ENCODE results near the gene GATAD2A.
"Not testable (repeated sequence)": the region's sequence is repeated elsewhere in the genome, so short reads cannot be mapped to it uniquely, and the experiment has no call there.

The GATAD2A gene, protein sequence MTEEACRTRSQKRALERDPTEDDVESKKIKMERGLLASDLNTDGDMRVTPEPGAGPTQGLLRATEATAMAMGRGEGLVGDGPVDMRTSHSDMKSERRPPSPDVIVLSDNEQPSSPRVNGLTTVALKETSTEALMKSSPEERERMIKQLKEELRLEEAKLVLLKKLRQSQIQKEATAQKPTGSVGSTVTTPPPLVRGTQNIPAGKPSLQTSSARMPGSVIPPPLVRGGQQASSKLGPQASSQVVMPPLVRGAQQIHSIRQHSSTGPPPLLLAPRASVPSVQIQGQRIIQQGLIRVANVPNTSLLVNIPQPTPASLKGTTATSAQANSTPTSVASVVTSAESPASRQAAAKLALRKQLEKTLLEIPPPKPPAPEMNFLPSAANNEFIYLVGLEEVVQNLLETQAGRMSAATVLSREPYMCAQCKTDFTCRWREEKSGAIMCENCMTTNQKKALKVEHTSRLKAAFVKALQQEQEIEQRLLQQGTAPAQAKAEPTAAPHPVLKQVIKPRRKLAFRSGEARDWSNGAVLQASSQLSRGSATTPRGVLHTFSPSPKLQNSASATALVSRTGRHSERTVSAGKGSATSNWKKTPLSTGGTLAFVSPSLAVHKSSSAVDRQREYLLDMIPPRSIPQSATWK

DNA sequence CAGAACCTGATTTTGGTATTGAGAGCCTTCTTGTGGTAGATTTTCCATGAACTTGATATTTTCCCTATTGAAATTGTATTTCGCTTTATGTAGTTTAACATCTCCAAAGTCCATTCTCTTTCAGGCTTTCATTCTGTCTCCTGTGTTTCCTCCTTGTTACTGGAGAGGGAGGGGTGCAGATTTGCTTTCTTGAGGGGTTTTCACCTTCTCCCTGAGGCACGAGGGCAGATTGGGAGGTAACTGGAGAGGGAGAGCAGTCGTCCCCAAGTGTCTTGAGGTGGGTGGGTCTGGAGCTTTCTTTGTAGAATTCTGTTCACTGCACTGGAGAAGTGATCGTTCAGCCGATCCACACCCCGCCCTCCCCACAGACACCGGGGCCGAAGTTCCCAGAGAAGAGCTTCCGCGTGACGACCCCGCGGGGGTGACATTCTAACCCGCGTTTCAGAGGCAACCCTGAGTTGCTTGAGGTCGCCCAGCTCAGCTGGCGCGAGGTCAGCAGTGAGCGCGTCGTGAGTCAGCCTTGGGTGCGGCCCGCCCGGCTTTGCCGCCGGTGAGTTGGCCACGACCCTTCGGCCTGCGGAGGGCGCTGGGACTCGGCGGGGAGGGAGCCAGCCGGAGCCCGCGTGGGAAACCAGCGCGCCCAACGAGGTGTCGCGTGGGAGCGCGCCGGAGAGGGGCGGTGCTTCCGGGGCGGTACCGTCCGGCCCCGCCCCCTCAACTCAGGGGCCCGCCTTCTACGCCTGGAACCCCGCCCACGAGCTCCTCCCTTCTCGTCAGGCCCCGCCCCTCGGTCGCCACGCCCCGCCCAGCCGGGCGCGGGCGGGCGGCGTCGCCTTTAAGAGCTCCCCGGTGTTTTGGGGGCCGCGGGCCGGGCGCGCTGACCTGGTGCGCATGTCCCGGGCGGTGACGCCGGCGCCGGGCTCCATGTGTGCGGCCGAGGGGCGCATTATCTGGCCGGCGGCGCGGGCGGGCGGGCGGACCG, at the start of gene GATAD2A:
TSS of gene GATAD2A (plus strand) at position 797 of the 982 bp plus-strand sequence. CDS start 59,671 bp downstream, outside the sequence.
- DNase-seq (ENCODE audit: low read depth in 2 of 2) = peak; percentile 83 to 87

DNA sequence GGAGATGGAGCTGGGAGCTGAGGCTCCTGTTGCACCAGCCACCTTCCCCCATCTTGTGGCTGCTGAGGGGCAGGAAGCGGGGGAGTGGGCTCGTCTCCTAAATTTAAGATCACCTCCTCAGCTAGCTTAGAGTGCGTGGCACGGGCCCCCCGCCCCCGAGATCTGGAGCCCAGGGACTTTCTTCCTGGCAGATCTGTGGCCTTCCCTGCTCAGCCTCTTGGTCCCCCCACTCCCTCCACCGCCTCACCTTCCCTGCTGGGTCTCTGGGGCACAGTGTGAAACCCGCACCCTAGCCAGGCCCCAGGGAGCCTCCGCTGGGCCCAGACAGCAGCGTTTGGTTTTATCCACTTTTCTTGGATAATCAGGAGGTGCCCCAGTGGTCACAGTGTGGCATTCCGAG, 49.0 kb upstream of the GATAD2A start:
- DNase-seq (ENCODE audit: low read depth in 2 of 2) = no peak

DNA sequence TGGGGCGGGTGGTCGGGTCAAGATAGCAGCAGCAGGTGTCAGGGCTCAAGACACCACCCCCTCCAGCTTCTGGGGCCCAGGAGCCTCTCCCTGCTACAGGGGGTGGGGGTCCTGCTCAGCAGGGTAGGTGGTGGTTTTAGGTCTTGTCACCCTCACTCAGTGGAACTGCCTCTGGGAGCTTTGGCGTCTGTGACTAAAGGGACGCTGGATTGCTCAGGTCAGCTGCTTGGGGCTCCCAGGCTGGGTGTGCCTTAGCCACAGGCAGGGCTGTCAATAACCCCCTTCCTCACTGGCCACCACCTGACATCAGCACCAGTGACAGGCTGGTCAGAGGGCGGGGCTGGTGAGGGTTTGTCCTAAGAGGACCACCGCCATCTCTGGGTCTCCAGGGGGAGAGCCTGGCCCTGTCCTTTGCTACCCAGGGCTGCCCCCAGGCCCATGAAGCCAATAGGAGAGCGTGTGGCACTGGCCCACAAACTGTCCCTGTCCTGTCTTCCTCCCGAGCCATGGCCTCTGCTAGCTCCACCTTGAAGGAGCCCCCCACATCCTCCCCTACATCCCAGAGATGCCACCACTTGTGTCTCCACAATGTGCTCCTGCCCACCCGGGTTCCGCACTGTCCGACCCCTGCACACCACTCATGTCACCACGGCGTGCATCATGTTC, 48.4 kb upstream of the GATAD2A start:
- DNase-seq (ENCODE audit: low read depth in 2 of 2) = no peak

DNA sequence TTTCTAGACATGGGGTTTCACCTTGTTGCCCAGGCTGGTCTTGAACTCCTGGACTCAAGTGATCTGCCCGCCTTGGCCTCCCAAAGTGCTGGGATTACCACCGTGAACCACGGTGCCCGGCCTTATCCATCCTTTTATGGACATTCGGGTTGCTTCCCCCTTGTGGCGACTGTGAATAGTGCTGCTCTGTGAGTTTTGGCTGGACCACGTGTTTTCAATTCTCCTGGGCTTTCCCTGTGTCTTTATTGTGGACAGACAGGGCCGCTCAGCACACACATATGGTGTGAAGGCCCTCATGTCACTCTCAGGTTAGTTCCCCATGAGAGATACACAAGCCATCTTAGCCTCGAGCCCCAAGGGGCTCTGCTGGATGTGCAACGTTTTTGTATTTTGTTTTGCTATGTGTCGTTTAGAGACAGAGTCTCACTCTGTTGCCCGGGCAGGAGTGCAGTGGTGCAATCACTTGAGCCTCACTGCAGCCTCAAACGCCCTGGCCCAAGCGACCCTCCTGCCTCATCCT, 44.3 kb upstream of the GATAD2A start:
- peak; percentile 57 to 63 for DNase-seq (ENCODE audit: low read depth in 2 of 2)

DNA sequence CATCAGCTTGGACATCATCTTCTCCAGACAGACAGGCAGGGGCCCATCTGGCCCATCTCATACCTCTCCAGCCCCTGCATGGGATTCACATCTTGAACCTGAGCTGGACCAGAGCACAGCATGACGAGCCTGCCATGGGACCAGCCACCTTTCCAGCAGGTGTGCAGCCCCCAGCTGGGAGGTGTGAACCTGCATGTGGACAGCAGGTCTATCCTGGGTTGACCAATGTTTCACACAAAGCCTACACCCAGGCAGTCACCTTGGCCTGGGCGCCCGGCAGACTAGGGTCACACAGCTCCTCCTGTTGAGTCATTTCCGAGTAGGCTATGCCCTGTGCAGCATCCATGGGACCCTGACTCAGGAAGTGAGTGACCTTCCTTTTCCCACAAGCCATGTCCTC, 43.4 kb upstream of the GATAD2A start:
- no peak for DNase-seq (ENCODE audit: low read depth in 2 of 2)

DNA sequence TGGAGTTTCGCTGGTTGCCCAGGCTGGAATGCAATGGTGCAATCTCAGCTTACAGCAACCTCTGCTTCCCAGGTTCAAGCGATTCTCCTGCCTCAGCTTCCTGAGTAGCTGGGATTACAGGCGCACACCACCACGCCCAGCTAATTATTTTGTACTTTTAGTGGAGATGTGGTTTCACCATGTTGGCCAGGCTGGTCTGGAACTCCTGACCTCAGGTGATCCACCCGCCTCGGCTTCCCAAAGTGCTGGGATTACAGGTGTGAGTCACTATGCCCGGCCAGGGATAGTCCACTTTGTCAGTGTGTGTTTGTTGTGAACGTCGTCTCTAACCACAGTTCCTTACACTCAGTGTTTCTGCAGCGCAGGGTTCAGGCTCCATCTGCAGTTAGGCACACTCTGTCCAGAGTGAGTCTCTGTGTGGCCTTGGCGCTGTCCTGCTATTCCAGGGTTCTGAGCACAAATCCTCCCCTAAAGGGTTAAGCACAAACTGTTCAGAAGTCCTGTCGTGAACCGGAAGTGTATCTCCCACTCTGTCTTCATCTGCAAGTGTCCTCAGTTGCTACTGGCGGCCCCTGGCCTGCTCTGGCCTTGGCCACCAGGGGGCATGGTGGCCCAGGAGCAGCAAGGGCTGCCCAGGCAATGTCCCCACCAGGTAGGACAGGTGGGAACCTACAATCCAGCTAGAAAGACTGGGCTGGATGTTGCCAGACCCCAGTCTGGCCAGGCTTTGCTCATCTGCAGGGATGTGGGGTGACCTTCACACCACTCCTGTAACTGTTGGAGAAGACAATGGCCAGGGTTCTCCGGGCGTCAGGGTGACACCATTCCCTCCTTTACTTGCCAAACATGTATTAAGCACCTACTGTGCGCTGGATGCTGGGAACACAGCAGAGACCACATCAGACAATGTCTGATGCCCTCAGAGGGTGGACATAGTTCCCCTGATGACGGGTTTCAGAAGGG, 38.8 kb upstream of the GATAD2A start:
- DNase-seq (ENCODE audit: low read depth in 2 of 2) = peak; percentile 66 to 70

DNA sequence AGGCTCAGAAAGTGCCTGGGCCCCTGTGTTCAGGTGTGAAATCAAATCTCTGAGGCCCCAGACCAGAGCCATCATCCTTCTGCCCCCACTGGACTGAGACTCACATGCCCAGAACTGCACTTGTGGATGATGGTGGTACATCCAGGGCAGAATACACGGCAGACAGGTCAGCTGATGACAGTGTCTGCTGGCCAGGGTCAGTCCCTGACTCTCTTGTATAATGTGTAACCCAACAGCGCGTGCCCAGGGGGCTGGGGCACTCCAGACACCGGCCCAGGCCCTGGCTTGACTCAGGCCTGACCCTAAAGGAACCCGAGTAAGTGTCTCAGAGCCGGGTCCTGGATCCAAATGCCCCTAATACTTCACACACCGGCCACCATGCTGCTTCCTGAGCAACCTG, 37.4 kb upstream of the GATAD2A start:
- DNase-seq (ENCODE audit: low read depth in 2 of 2) = no peak

DNA sequence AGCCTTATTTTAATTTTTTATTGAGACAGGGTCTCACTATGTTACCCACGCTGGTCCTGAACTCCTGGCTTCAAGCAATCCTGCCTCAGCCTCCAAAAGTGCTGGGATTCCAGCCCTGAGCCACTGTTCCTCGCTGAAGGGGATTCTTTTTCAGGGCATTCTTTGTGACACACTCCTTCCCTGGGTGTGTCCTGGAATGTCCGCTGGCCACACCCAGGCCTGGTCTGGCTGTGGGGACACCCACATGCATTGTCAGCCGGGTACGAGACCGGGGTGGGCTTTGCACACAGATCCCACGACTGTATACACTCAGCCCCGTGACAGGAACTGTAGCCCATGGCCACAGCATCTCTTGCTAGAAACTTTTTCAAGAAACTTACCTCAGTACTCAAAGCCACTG, 34.4 kb upstream of the GATAD2A start:
- no peak for DNase-seq (ENCODE audit: low read depth in 2 of 2)

DNA sequence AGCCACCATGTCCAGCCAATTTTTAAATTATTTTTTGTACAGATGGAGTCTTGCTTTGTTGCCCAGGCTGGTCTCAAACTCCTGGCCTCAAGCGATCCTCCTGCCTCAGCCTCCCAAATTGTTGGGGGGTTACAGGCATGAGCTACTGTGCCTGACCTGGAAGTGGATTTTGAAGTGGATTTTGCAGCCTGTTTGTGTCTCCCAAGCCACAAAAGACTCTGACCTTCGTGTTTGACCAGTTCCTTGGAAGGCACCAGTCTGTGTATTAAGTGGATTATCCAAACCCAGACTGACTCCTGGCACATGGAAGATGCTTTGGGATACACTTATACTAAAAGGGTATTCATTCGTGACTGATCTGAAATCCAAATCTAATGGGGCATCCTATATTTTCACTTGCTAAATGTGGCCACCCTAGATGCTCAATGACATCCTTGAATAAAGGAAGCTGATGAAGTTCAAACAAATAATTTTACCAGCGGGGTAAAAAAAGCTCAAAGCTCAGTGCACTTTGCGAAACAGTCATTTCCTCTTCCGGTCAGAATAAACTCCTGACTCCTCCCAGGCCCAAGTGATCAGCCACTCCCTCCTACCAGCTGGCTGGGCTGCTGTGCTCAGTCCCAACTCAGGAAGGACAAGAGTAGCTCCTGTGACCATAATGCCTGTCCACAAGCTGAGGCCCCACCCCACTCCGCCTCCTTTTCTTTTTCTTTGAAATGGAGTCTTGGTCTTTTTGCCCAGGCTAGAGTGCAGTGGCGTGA, 32.6 kb upstream of the GATAD2A start:
- peak in 1 of 2 donors; percentile 19 for DNase-seq (ENCODE audit: low read depth in 2 of 2)

DNA sequence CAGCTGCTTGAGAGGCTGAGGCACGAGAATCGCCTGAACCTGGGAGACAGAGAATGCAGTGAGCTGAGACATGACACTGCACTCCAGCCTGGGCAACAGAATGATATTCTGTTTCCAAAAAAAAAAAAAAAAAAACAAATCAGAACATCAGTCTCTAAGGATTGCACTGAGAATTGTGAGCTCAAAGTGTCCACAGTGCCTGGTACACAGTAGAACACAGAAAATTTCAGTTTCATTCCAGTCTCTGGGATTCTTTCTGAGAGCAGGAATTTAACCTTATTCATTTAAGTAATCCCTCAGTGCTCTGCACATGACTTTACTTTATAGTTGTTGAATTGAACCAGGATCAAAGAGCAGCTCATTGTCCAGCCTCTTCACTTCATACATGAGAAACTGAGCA, 25.9 kb upstream of the GATAD2A start:
- DNase-seq (ENCODE audit: low read depth in 2 of 2) = no peak

DNA sequence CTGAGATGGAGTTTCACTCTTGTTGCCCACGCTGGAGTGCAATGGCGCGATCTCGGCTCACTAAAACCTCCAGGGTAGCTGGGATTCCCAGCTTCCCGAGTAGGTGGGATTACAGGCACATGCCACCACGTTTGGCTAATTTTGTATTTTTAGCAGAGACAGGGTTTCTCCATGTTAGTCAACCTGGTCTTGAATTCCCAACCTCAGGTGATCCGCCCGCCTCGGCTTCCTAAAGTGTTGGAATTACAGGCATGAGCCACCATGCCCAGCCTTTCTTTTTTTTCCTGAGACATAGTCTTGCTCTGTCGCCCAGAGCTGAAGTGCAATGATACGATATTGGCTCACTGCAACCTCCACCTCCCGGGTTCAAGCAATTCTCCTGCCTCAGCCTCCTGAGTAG, 25.2 kb upstream of the GATAD2A start:
- not testable (repeated sequence) for DNase-seq (ENCODE audit: low read depth in 2 of 2)

DNA sequence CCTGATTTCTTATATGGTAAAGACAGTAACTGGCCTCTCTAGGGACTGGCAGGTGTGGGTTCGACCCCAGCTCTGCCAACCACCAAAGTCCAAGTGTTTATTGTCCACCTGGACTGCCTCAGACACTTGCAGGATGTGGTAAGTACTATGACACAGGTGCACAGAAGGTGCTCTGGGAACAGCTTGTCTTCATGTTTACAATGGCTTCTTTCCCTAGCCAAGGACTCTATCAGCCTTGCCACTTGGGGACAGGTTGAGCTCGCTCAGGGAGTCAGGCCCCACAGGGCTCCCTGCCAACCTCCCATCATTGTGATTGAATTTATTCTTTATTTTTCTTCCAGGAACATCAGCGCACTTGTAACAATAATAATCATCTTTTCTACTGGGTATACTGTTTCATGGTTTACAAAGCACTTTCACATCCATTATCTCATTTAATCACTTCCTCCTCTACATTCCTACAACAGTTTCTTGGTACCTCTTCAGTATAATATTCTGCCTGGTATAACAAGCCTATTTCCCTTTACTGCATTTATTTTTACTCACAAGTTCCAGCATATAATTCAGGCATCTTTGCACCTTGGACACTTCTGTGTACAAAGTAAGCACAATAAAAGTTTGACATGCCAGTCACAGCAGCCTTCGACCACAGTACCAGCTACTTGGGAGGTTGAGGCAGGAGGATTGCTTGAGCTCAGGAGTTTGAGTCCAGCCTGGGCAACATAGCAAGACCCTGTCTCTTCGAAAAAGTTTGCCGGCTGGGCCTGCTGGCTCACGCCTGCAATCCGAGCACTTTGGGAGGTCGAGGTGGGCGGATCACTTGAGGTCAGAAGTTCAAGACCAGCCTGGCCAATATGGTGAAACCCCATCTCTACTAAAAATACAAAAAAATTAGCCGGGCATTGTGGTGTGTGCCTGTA, 24.2 kb upstream of the GATAD2A start:
- DNase-seq (ENCODE audit: low read depth in 2 of 2) = no peak

DNA sequence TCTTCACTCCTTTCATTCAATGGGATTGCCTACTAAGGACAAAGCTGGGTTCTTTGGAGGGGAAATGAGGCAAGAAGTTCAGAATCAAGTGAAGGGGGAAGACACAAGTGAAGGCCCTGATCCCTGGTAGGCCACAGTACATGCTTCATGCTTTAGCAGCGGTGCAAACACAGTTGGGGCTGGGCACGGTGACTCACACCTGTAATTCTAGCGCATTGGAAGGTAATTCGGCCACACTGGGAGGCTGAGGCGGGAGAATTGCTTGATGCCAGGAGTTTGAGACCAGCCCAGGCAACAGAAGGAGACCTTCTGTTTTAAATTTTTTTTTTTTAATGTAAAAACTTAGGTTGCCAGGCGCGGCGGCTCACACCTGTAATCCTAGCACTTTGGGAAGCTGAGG, 23.4 kb upstream of the GATAD2A start:
- DNase-seq (ENCODE audit: low read depth in 2 of 2) = no peak

DNA sequence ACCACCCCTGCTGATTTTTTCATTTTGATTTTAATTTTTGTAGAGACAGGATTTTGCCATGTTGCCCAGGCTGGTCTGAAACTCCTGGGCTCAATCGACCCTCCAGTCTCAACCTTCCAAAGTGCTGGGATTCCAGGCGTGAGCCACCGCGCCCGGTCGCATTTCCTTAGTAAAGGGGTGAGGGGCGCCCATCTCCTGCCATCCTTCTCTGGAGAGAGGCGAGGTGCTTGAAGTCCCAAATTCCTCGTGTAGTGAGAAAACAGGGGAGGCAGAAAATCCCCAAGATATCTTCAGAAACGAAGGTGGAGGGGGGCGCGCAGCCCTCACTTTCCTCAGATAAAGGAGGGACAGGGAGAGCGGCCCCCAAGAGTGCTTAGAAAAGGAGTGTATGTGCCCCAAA, 21.0 kb upstream of the GATAD2A start:
- DNase-seq (ENCODE audit: low read depth in 2 of 2) = no peak

DNA sequence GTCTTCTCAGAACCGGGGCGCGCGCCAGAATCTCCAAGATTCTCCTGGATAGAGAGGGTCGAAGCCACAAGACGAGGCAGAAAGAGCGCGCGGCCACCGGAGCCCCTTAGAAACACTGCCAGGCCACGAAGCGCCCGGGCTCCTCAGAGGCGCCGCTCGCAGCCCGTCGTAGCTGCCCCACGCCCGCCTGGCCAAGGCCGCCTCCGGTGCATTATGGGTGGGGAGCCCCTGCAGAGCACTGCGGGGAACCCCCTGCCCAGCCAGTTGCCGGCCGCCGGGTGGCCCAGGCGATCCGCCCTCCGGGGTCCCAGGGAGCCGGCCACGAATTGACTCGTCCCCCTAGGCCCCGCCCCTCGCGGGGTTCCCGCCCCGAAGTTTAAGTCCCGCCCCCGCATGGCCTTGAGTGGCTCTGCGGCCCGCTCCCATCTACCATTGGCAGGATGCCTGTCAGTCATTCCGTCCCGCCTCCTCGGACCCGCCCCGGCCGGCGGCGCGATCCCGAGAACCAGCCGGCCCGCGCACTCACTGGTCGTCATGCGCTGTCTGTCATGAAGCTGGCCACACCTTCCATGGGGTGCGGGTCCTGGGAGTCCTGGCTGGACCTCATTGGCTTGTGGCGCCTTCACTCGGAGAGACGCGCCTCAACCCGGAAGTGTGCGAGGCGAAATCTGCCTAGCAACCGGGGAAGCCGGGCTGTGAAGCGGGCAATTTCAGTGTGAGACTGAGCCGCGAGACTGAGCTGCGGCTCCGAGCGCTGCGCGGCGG, 20.2 kb upstream of the GATAD2A start:
- peak; percentile 100 for DNase-seq (ENCODE audit: low read depth in 2 of 2)

DNA sequence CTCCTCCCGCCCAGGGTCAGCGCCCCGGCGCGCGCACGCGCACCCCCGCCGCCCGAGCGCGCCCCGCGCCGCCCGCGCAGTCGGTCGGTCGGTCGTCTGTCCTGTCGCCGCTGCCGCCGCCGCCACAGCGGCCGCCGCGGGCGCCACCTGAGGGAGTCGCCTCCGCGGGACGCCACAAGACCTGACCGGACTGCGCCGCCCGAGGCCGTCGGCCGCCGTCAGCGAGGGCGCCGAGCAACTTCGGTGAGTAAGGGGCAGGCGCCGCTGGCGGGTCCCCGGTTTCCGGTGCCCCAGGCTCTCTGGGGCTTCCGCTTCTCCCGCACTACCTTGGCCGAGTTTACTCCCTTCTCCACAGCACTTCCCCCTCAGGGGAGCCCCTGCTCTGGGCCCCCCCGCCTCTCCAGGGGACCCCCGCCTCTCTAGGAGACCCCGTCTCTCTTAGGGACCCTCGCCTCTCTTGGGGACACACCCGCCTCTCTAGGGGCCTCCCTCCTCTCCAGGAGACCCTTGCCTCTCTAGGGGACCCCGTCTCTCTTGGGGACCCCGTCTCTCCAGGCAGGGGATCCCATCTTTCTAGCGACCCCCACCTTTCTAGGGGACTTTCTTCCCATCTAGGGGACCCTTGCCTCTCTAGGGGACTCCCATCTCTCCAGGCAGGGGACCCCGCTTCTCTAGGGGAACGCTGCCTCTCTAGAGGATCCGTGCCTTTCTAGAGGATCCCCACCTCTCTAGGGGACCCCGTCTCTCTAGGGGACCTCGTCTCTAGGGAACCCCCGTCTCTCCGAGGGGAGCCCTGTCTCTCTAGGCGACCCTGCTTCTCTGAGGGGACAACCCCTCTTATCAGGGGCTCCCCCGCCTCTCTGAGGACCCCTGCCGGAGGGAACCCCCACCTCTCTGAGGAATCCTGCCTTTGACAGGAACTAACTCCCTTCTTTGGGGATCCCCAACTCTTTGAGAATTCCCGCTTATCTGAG, 19.3 kb upstream of the GATAD2A start:
- DNase-seq (ENCODE audit: low read depth in 2 of 2) = peak; percentile 53
